CD4-positive, alpha-beta T cell treated with Interferon alpha-2 for 1 hour (primary cell): ENCODE measurements around the gene XXYLT1.

ENCODE experiments used
- DNase-seq, 2 donors: peaks; one replicate each; pipeline ENCODE4 v3.0.0-alpha.2; 2020 to 2022

Gene XXYLT1

GRCh38 chr3:195073866-195074860 lies 196.8 kb downstream of the XXYLT1 start:
- DNase-seq: no peak

- no peak for DNase-seq
These were observed 197.9 kb downstream of the XXYLT1 start for GRCh38 chr3:195072916-195073564.

GRCh38 chr3:195071916-195072820 lies 198.8 kb downstream of the XXYLT1 start:
- no peak for DNase-seq

- no peak for DNase-seq
These were observed 199.8 kb downstream of the XXYLT1 start for GRCh38 chr3:195071011-195071728.

- no peak for DNase-seq
These were observed 200.6 kb downstream of the XXYLT1 start for GRCh38 chr3:195070336-195070735.

GRCh38 chr3:195069501-195070251 lies 201.3 kb downstream of the XXYLT1 start:
- no peak for DNase-seq

GRCh38 chr3:195068084-195069080 lies 202.6 kb downstream of the XXYLT1 start:
- no peak for DNase-seq

GRCh38 chr3:195066441-195066841 lies 204.5 kb downstream of the XXYLT1 start:
- DNase-seq: no peak

- DNase-seq: no peak
These were observed 205.1 kb downstream of the XXYLT1 start for GRCh38 chr3:195065864-195066185.

GRCh38 chr3:195065142-195065863 lies 205.7 kb downstream of the XXYLT1 start:
- no peak for DNase-seq

GRCh38 chr3:195064300-195064931 lies 206.5 kb downstream of the XXYLT1 start:
- DNase-seq: no peak

- DNase-seq: no peak
These were observed 207.3 kb downstream of the XXYLT1 start for GRCh38 chr3:195063581-195064193.

- DNase-seq: no peak
These were observed 208.0 kb downstream of the XXYLT1 start for GRCh38 chr3:195062866-195063540.

- no peak for DNase-seq
These were observed 209.0 kb downstream of the XXYLT1 start for GRCh38 chr3:195061756-195062655.

- no peak for DNase-seq
These were observed 210.2 kb downstream of the XXYLT1 start for GRCh38 chr3:195060531-195061291.

GRCh38 chr3:195060217-195060481 lies 210.8 kb downstream of the XXYLT1 start:
- DNase-seq: no peak
